Memory B cell (primary cell): ENCODE data around the gene MSTO1.
A peak's percentile ranks its signal among the peaks of the same experiment; 100 is the strongest.
"Not testable (repeated sequence)": the region's sequence is repeated elsewhere in the genome, so short reads cannot be mapped to it uniquely, and the experiment has no call there.

ENCODE experiments used
- ATAC-seq: fragments of 150-1000 bp; cut with Tn5 transposase; 2 replicates; pipeline ENCODE4 v1.10.0; 2021; ENCODE audit warnings: low read depth, mild to moderate bottlenecking, moderate library complexity
- DNase-seq, 2 donors: peaks; one replicate each; pipeline ENCODE4 v3.0.0; 2022; ENCODE audit warnings: low spot score in 2 of 2
- H3K27ac Mint-ChIP-seq: one replicate; pipeline ENCODE4 v1.8.0; 2022; ENCODE audit warnings: mild to moderate bottlenecking, moderate library complexity, mixed read lengths
- H3K27me3 Mint-ChIP-seq: one replicate; pipeline ENCODE4 v1.8.0; 2022; ENCODE audit warnings: mixed read lengths
- H3K36me3 Mint-ChIP-seq: one replicate; pipeline ENCODE4 v1.8.0; 2022; ENCODE audit warnings: mild to moderate bottlenecking, mixed read lengths
- H3K4me1 Mint-ChIP-seq: one replicate; pipeline ENCODE4 v1.8.0; 2022; ENCODE audit warnings: mixed read lengths
- H3K4me3 Mint-ChIP-seq: one replicate; pipeline ENCODE4 v1.8.0; 2022; ENCODE audit warnings: mild to moderate bottlenecking, moderate library complexity, mixed read lengths
- H3K9me3 Mint-ChIP-seq: one replicate; pipeline ENCODE4 v1.8.0; 2022; ENCODE audit warnings: mixed read lengths

Gene MSTO1

DNA sequence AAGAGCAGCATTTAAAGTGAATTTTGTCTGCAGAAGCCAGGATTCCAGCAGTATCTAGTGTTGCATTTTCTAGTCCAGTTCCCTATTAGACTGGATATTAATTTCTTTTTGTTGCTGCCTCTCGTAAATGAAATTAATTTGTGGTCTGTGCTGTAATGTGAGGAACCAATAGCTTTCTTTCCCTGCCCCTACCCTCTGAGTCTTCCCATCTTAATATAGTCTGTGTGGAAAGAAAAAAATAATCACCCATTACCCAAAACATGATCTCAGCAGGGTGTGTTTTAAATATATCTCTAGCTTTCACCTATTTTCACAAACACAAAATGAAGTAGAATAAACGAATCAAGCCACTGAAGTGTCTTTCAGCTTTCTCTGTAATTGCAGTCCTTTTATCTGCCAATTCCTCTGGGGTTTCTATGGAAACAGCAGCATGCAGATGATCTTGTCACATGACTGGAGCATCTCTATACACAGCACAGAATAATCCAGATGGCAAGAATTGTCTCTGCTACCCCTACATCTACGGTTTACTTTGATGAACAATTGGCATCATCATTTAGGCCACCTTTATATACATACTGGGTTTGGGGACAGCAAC, 14.0 kb upstream of the MSTO1 start:
- DNase-seq, H3K27me3 Mint-ChIP-seq, H3K36me3 Mint-ChIP-seq, H3K27ac Mint-ChIP-seq, H3K4me1 Mint-ChIP-seq, ATAC-seq, H3K4me3 Mint-ChIP-seq, H3K9me3 Mint-ChIP-seq: not testable (repeated sequence)

DNA sequence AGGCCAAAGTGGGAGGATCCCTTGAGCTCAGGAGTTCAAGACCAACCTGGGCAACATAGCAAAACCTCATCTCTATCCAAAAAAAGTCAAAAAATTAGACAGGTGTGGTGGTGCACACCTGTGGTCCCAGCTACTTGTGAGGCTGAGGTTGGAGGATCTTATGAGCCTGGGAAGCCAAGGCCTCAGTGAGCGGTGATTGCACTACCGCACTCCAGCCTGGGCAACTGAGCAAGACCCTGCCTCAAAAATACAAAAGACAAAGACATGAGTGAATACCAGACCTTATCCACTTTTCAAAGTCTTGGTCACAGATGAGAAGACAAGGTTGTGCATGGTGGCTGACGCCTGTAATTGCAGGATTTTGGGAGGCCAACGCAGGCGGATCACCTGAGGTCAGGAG, 13.2 kb upstream of the MSTO1 start:
- DNase-seq: no peak
- H3K36me3 Mint-ChIP-seq: no peaks in the 10 kb centered on the region
- no peaks in the 10 kb centered on the region for H3K27me3 Mint-ChIP-seq
- H3K9me3 Mint-ChIP-seq: no peaks in the 10 kb centered on the region
- ATAC-seq: no peak
- peaks cover 9% of the 10 kb centered on the region for H3K4me1 Mint-ChIP-seq
- no peak overlapping the region for H3K27ac Mint-ChIP-seq
- no peak overlapping the region for H3K4me3 Mint-ChIP-seq

DNA sequence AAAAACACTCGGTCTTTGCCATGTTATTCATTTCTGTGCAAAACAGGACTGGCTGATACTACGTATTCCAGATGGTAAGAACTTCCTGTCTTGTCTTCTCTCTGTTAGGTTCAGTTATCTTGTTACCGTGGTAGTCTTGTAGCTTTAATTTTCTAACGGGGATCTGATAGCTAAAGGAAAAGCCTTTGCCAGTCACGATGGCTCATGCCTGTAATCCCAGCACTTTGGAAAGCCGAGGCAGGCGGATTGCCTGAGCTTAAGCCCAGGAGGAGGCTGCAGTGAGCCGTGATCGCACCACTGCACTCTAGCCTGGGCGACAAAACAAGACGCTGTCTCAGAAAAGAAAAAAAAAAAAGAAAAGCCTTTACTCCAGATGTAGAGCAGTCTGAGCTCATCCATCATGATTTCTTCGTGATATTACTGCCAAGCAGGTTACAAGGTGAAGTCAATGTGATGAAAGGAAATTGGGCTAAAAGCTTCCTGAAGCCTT, 11.1 kb upstream of the MSTO1 start:
- Mint-ChIP-seq H3K4me3 (peak overlapping the region; percentile 69), H3K36me3 (no peaks in the 10 kb centered on the region), H3K9me3 (no peaks in the 10 kb centered on the region), H3K27me3 (no peaks in the 10 kb centered on the region), H3K27ac (no peak overlapping the region), H3K4me1 (peaks cover 9% of the 10 kb centered on the region)
- DNase-seq (no peak), ATAC-seq (peak; percentile 38)

DNA sequence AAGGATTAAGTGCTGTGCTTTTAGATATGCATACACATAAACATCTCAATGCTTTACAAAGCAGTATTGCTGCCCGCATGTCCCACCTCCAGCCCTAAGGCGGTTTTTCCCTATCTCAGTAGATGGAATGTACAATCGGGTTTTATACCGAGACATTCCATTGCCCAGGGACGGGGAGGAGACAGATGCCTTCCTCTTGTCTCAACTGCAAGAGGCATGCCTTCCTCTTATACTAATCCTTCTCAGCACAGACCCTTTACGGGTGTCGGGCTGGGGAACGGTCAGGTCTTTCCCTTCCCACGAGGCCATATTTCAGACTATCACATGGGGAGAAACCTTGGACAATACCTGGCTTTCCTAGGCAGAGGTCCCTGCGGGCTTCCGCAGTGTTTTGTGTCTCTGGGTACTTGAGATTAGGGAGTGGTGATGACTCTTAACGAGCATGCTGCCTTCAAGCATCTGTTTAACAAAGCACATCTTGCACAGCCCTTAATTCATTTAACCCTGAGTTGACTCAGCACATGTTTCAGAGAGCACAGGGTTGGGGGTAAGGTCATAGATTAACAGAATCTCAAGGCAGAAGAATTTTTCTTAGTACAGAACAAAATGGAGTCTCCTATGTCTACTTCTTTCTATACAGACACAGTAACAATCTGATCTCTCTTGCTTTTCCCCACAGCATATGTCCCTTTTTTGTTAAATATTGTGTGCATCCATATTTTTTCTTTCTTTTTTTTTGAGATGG, 10.0 kb upstream of the MSTO1 start:
- DNase-seq, H3K36me3 Mint-ChIP-seq, H3K27me3 Mint-ChIP-seq, H3K4me3 Mint-ChIP-seq, ATAC-seq, H3K9me3 Mint-ChIP-seq, H3K27ac Mint-ChIP-seq, H3K4me1 Mint-ChIP-seq: not testable (repeated sequence)

DNA sequence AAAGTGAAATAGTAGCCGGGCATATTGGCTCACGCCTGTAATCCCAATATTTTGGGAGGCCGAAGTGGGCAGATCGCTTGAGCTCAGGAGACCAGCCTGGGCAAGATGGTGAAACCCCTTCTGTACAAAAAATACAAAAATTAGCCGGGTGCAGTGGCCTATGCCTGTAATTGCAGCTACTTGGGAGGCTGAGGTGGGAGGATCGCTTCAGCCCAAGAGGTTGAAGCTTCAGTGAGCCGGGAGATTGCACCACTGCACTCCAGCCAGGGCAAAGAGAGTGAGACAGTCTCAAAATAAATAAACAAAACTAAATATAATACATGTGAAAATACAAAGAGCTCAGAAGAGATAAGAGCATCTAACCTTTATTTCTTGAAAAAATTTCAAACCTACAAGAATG, 2.3 kb upstream of the MSTO1 start:
- Mint-ChIP-seq H3K27ac (no peak overlapping the region), H3K36me3 (no peaks in the 10 kb centered on the region), H3K27me3 (no peaks in the 10 kb centered on the region), H3K9me3 (no peaks in the 10 kb centered on the region), H3K4me3 (no peak overlapping the region), H3K4me1 (peaks cover 6% of the 10 kb centered on the region)
- DNase-seq (no peak), ATAC-seq (no peak)

DNA sequence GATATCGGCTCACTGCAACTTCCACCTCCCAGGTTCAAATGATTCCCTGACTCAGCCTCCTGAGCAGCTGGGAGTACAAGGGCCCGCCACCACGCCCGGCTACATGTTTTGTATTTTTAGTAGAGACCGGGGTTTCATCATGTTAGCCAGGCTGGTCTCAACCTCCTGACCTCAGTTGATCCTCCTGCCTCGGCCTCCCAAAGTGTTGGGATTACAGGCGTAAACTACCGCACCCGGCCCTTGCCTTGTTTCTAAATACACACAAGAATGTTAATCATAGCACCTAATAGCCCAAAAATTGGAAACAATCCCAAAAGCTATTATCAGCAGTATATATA, 1.2 kb upstream of the MSTO1 start:
- H3K27ac Mint-ChIP-seq: no peak overlapping the region
- no peaks in the 10 kb centered on the region for H3K9me3 Mint-ChIP-seq
- no peak for DNase-seq
- H3K4me3 Mint-ChIP-seq: no peak overlapping the region
- no peak for ATAC-seq
- H3K4me1 Mint-ChIP-seq: peaks cover 6% of the 10 kb centered on the region
- H3K27me3 Mint-ChIP-seq: no peaks in the 10 kb centered on the region
- H3K36me3 Mint-ChIP-seq: no peaks in the 10 kb centered on the region

DNA sequence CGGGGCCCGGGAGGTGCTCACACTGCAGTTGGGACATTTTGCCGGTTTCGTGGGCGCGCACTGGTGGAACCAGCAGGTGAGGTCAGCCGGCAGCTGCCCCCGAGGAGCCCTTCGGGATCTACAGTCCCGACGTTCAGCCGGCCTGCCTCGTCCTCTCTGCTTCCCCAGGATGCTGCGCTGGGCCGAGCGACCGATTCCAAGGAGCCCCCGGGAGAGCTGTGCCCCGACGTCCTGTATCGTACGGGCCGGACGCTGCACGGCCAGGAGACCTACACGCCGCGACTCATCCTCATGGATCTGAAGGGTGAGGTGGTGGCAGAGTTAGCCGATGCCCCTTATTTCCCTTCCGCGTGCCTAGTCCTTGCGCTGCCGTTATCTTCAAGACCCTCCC, 234 bp downstream of the MSTO1 start:
- ATAC-seq: peak; percentile 4
- H3K9me3 Mint-ChIP-seq, H3K27me3 Mint-ChIP-seq, DNase-seq, H3K36me3 Mint-ChIP-seq, H3K4me1 Mint-ChIP-seq: not testable (repeated sequence)
- H3K4me3 Mint-ChIP-seq: peak overlapping the region; percentile 99
- H3K27ac Mint-ChIP-seq: peak overlapping the region; percentile 94

DNA sequence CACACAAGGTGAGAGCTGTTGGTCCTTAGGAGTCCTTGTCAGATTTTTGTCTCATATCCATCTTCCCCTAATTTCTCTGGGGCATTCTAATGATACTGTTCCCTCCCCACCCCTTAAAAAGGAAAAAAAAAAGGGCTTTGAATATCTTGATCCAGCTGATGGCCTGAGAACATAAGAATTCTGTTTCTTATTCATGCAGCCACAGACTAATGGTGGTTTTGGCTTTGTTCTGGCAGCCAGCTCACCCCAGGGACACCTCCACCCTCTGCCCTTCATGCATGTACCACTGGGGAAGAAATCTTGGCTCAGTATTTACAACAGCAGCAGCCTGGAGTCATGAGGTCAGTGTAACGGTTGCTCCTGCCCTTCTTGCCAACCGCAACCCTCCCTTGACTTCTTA, 3.2 kb downstream of the MSTO1 start:
- H3K4me3 Mint-ChIP-seq, DNase-seq, H3K9me3 Mint-ChIP-seq, ATAC-seq, H3K36me3 Mint-ChIP-seq, H3K27ac Mint-ChIP-seq, H3K27me3 Mint-ChIP-seq, H3K4me1 Mint-ChIP-seq: not testable (repeated sequence)

DNA sequence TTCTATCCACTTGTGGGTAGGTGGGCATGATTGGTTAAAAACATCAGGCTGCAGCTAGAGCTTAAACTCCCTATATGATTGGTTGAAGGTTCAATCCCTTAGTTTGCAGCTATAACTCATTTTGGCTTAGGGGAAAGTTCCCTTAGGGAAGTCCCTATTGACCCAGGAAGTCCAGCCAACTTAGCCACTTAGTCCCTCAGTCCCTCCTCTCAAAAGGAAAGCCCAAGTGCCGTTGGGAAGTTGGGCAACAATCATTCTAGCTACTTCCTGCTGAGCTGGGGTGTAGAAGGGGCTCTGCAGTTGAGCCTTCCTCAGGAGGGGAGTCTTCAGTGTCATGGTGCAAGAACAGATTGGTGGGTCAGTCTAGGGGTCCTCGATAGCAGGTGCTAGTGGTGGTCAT, 12.2 kb downstream of the MSTO1 start:
- Mint-ChIP-seq H3K27me3 (no peaks in the 10 kb centered on the region), H3K36me3 (peaks cover 1% of the 10 kb centered on the region), H3K4me3 (no peak overlapping the region), H3K27ac (no peak overlapping the region), H3K4me1 (no peaks in the 10 kb centered on the region), H3K9me3 (no peaks in the 10 kb centered on the region)
- ATAC-seq (no peak), DNase-seq (no peak)

DNA sequence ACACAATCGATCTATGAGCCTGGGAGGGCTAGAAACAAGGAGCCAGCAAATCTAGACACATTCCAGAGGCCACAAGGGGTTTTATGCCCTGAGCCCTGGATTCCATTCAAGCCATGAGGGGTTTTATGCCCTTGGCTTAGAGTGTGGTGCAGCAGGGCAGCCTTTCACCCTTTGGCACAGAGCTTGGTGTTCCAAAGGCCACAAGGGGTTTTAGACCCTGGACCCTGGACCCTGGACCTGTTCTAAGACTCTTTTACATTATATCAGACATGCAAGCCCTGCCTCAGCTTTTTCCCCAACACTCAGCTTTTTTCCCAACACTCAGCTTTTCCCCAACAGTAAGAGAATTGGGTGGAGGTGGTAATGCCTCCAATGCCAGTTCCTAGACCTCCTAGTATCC, 13.3 kb downstream of the MSTO1 start:
- Mint-ChIP-seq H3K4me3 (no peak overlapping the region), H3K27me3 (no peaks in the 10 kb centered on the region)
- no peak for DNase-seq

DNA sequence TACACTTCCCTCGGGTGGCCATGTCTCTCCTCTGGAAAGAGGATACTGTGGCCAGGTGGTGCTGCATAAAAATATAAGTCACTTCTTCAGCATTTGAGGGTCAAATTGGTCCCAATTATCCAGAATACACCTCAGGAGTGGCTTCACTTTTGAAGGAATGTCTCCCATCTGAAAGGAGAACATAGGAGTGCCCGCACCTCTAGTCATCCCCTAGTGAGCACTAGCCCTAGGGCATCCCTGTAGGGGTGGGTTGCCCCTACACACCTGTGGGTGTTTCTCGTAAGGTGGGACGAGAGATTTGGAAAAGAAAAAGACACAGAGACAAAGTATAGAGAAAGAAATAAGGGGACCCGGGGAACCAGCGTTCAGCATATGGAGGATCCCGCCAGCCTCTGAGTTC, 16.4 kb downstream of the MSTO1 start:
- not testable (repeated sequence) for H3K4me1 Mint-ChIP-seq, H3K27me3 Mint-ChIP-seq, ATAC-seq, H3K9me3 Mint-ChIP-seq, DNase-seq, H3K27ac Mint-ChIP-seq, H3K36me3 Mint-ChIP-seq, H3K4me3 Mint-ChIP-seq

More for the DNA sequence above, 13.3 kb downstream of the MSTO1 start:
- peaks cover 1% of the 10 kb centered on the region for H3K36me3 Mint-ChIP-seq
- H3K4me1 Mint-ChIP-seq: no peaks in the 10 kb centered on the region
- no peak for ATAC-seq
- H3K9me3 Mint-ChIP-seq: no peaks in the 10 kb centered on the region
- H3K27ac Mint-ChIP-seq: no peak overlapping the region

DNA sequence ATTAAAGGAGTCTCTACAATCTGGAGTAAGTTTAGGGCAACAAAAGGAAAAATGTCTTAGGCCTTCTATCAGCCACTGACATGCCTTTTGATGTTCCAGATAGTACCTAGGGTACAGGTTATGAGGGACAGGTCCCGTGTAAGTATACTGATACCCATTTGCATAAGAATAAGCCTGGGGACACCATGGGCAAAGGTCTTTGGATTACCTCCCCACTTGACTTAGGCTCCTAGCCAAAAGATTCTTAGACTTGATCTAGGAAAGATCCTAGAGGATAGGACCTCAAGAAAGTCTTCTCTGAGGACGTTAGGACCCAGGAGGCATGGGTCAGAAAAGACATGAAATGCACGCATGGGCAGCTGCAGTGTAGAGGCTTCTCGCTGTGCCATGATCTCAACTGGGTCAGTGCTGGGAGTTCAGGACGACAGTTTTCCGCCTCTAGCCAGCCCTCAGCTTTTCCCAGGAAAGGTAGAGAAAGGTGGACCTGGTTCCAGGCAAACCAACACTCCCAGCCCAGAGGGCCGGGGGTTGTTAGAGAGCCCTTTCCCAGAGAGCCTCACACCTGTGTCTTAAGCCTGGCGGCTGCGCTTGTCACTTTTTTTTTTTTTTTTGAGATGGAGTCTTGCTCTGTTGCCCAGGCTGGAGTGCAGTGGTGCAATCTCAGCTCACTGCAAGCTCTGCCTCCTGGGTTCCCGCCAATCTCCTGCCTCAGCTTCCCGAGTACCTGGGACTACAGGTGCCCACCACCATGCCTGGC, 26.6 kb downstream of the MSTO1 start:
- Mint-ChIP-seq H3K36me3 (no peaks in the 10 kb centered on the region), H3K27me3 (no peaks in the 10 kb centered on the region), H3K27ac (peak overlapping the region; percentile 97), H3K9me3 (peaks cover under 1% of the 10 kb centered on the region), H3K4me1 (peaks cover 7% of the 10 kb centered on the region), H3K4me3 (peak overlapping the region; percentile 88)
- no peak for DNase-seq
- peak; percentile 21 for ATAC-seq

DNA sequence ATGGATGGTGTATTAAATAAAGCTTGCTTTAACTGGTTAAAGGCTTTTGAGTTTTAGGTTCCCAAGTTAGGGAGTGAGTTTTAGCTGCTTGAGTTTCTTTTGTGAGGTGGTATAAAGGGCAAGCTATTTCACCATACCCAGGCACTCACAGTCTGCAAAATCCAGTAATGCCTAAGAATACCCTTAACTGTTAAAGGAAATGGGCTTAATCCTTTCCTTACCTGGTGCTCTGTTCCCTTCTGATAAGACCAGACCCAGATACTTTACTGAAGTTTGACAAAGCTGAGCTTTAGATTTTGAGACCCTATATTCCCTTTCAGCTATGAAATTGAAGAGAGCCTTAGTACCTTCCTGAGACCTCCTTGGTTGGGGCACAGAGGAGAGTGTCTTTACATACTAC, 30.3 kb downstream of the MSTO1 start:
- H3K27ac Mint-ChIP-seq: no peak overlapping the region
- H3K36me3 Mint-ChIP-seq: peaks cover 5% of the 10 kb centered on the region
- H3K4me1 Mint-ChIP-seq: peaks cover 9% of the 10 kb centered on the region
- no peak for DNase-seq
- no peak for ATAC-seq
- H3K9me3 Mint-ChIP-seq: peaks cover 8% of the 10 kb centered on the region
- no peak overlapping the region for H3K4me3 Mint-ChIP-seq
- H3K27me3 Mint-ChIP-seq: no peaks in the 10 kb centered on the region

DNA sequence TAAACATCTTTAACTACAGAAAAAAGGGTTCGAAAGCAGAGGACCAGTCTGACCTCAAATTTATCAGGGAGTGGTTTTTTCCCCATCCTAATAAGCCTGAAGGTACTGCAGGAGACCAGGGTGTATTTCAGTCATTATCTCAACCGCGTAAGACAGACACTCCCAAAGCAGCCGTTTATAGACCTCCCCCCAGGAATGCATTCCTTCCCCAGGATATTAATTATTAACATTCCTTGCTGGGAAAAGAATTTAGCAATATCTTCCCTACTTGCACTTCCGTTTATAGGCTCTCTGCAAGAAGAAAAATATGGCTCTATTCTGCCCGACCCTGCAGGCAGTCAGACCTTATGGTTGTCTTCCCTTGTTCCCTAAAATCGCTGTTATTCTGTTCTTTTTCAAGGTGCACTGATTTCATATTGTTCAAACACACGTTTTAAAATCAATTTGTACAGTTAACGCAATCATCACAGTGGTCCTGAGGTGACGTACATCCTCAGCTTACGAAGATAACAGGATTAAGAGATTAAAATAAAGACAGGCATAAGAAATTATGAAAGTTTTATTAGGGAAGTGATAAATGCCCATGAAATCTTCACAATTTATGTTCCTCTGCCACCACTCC, 32.7 kb downstream of the MSTO1 start:
- H3K9me3 Mint-ChIP-seq, H3K4me3 Mint-ChIP-seq, H3K4me1 Mint-ChIP-seq: not testable (repeated sequence)

More for the DNA sequence above, 32.7 kb downstream of the MSTO1 start:
- DNase-seq, H3K36me3 Mint-ChIP-seq, H3K27ac Mint-ChIP-seq, H3K27me3 Mint-ChIP-seq, ATAC-seq: not testable (repeated sequence)
